ENCODE measurements around the gene MAPK13. TPM values are rescaled to one million over a fixed set of nuclear protein-coding genes. Genes with fewer than 3 reads are reported as not detected.

Gene MAPK13
- total RNA-seq, 1 donor from 2014 or later, result 0.32 TPM

DNA sequence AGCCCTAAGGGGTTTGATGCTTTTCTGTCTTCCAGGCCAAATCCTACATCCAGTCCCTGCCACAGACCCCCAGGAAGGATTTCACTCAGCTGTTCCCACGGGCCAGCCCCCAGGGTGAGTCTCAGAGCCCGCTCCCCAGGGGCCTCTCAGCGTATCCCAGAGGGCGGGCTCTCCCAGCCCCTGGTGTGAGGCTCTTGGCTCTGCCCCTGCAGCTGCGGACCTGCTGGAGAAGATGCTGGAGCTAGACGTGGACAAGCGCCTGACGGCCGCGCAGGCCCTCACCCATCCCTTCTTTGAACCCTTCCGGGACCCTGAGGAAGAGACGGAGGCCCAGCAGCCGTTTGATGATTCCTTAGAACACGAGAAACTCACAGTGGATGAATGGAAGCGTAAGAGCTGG lies 8.4 kb downstream of the MAPK13 start:
- DNase-seq, result no peak
- intact Hi-C loops (cut with DNase I), result no loop called here
- ATAC-seq (ENCODE audit: poor library complexity), result no peak

DNA sequence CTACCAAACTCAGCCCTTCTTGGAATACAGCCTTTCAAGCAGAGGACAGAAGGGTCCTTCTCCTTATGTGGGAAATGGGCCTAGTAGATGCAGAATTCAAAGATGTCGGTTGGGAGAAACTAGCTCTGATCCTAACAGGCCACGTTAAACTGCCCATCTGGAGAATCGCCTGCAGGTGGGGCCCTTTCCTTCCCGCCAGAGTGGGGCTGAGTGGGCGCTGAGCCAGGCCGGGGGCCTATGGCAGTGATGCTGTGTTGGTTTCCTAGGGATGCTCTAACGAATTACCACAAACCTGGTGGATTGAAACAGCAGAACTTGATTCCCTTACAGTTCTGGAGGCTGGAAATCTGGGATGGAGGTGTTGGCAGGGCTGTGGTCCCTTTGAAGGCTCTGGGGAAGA lies 9.1 kb downstream of the MAPK13 start:
- no peak for DNase-seq
- intact Hi-C loops (cut with DNase I), result no loop called here
- ATAC-seq (ENCODE audit: poor library complexity), result no peak

DNA sequence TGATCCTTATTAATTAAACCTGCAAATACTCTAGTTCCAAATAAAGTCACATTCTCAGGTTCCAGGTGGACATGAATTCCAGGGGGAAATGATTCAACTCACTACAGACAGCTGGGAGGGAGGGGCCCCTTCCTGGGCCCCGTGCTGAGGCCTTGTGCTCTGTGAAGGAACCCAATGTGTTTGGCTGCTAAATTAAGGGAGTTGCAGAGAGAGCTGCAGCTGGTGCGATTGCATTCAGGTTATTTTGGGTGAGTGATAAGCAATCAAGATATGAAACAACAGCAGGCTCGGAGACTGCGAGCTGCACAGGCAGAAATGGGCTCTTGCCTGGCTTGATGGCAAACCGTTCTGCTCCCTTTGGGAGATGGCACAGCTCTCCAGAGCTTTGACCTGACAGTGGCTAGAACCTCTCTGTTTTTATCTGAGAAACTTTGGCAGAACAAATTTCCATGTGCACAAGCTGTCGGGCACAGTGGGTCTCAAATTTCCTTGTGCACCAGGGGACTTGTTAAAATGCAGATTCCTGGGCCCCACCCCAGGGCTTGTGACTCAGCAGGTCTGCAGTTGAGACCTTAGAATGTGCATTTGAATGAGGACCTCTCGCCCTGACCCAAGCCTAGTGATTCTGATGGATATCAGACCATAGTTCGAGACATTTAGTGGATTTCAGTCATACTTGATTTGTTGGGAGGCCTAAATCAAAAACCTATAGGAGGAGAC lies 9.8 kb downstream of the MAPK13 start:
- DNase-seq (no peak), ATAC-seq (ENCODE audit: poor library complexity) (no peak)
- intact Hi-C loops (cut with DNase I), result no loop called here

DNA sequence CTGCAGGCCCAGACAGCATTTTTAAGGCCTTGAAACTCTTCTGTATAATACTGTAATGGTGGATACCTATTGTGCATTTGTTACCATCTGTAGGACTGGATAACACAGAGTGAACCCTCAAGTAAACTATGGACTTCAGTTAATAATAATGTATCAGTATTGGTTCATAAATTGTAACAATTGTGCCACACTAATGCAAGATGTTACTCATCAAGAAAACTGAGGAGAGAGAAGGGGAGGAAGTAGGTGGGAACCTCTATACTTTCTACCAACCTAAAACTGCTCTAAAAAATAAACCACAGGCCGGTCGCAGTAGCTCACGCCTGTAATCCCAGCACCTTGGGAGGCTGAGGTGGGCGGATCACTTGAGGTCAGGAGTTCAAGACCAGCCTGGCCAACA lies 10.8 kb downstream of the MAPK13 start:
- ATAC-seq (ENCODE audit: poor library complexity) (no peak), DNase-seq (no peak)
- intact Hi-C loops (cut with DNase I), result no loop called here

DNA sequence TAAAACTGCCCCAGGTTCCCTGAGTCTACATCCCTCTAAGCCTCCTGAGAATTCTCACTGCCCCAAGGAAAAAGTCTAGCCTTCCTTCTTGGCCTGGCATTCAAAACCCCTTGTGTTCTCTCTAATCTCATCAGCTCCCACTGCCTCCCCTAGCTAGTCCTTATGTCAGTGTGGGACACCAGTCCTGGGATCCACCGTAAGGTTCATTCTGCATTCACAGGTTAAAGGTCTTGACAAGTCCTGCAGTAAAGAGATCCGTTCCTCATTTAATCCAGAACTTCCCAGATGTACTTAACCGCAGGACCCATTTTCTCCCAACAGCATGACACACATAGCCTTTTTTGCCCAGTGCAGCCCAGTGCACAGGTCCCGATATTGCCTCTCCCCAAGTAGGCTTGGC lies 11.6 kb downstream of the MAPK13 start:
- ATAC-seq (ENCODE audit: poor library complexity) (no peak), DNase-seq (no peak)
- intact Hi-C loops (cut with DNase I), result no loop called here

DNA sequence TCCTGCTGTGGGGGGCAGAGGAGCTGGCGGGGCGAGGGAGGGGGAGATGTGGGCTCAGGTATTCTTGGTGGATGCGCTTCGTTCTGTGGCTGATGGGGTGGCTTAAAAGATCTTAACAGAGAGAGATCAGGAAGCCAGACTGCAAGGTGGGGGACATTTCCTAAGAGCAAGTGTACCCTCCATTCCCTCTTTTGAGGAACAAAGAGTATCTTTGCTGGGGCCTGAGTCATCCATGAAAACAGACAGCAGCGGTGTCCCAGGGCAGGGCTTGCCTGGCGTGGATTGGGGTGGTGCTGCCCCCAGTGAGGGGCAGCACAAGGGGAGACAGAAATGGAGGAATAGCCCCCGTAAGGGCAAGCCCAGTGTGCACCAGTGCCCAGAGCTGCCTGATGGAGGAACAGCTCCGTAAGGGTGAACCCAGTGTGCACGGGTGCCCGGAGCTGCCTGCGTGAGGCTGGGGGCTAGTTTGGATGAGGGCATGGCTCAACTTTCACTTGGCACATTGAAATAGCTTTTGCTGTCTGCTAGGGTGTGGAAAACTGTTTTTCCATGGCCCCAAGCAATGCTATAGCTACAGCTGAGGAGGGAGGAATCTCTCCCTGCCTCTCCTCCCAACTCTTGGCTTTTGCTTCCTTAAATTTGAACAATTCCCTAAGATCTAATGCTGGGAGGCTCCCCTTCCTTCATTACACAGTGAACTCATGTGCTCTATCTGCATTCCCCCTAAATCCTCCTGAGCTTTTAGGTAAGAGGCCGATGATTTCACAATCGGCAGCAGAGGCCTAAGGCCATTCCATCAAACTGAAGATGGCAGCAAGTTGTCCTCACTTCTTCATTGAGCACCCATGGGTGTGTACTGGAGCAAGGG lies 12.9 kb downstream of the MAPK13 start:
- intact Hi-C loops (cut with DNase I), result no loop called here
- DNase-seq (no peak), ATAC-seq (ENCODE audit: poor library complexity) (no peak)

DNA sequence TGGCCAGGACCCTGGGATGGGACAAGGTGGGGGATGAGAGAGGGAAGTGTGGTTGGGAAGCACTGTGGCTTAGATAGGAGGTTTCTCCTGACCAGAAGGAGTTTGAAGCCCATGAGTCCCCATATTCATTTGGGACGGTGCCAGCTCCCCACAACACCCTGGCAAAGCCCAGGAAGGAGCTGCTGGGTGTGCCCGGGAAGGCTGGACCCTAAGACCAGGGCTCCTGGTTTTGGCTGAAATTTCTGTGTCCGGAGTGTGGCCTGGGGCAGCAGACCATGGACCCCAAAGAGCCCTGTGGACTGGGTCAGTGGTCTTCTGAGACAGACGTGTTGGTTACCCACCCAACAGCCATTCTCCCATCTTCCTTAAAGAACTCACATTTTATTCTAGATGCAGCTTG lies 15.2 kb downstream of the MAPK13 start:
- intact Hi-C loops (cut with DNase I), result no loop called here
- DNase-seq (no peak), ATAC-seq (ENCODE audit: poor library complexity) (no peak)

DNA sequence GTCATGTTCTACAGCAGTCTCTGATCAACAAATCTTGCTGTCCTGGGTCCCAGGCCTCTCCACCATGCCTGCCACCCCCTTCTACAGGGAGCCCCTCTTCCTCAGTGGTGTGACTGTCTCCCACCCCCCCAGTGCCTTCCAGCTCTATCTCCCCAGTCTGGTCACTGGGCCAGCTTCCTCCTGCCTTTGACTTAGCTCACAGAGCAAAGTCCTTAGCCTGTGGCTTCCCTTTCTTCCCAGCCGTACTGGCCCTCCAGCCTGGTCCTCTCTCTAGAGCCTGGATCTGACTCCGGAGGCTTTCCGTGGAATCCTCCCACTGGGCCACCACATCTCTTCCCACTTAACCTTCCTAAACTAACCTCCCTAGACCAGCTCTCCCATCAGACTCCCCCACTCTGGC lies 17.0 kb downstream of the MAPK13 start:
- ATAC-seq (ENCODE audit: poor library complexity) (no peak), DNase-seq (no peak)
- intact Hi-C loops (cut with DNase I), result no loop called here

DNA sequence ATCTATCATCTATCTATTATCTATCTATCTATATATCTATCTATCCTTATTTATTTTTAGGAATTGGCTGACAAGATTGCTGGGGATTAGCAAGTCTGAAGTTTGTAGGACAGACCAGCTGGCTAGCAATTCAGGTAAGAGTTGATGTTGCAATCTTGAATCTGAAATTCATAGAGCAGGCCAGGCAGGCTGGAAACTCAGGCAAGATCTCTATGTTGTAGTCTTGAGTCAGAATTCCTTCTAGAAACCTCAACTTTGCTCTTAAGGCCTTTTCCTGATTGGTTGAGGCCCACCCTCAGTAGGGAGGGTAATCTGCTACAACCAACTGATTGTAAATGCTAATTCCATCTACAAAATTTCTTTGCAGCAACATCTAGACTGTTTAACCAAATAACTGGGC lies 19.2 kb downstream of the MAPK13 start:
- no peak for ATAC-seq (ENCODE audit: poor library complexity)
- DNase-seq, result no peak
- intact Hi-C loops (cut with DNase I), result no loop called here

DNA sequence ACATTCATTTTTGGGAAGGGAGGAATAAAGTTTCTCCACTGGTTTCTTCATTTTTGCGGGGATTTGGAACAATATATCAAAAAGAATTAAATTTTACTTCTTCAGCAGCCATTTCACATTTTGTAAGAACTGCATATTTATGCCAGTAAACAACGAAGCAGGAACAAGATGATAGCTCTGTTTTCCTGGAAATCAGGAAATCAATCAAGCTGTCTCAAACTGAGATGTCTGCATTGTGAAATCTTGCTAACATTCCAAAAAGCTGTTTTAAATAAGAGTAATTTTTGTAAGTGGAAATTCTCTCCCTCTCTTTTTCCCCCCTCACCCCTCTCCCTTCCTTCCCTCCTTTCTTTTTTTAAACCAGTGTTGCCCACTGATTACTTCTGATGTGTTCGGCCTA lies 20.0 kb downstream of the MAPK13 start:
- DNase-seq (no peak), ATAC-seq (ENCODE audit: poor library complexity) (no peak)
- intact Hi-C loops (cut with DNase I), result no loop called here

DNA sequence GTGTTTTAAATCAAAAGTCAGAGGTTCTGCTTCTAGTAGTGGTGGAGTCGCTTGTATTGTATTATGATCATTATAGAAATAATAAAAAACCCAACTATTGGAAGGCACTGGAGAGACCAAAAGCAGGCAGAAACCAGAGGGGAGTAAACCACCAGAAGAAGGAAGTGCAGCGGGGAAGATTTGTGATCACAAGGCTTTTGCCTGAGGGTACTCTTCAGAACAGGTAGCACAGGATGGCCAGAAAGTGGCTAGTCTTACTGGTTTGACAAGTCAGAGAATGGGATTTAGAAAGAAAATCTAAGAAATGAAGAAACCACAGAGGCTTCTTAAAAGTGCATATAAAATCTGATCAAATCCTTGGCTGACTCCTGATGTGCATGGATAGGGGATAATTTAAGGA lies 24.0 kb downstream of the MAPK13 start:
- intact Hi-C loops (cut with DNase I), result no loop called here
- ATAC-seq (ENCODE audit: poor library complexity), result no peak

DNA sequence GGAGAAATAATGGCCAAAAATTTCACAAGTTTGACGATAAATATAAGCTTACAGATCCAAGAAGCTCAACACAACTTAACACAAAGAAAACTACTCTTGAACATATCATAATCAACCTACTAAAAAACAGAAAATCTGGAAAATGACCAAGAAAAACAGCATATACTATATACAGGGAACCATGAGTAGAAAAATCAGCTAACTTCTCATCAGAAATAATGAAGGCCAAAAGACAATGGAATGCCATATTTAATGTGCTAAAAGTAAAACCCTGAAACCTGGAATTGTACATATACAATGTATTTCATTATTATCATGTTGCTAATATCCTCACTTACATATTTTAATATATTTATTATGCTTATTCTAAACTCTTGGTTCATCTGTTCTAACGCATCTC lies 25.3 kb downstream of the MAPK13 start:
- intact Hi-C loops (cut with DNase I), result no loop called here
- ATAC-seq (ENCODE audit: poor library complexity) (no peak), DNase-seq (no peak)

More for the DNA sequence above, 24.0 kb downstream of the MAPK13 start:
- no peak for DNase-seq

DNA sequence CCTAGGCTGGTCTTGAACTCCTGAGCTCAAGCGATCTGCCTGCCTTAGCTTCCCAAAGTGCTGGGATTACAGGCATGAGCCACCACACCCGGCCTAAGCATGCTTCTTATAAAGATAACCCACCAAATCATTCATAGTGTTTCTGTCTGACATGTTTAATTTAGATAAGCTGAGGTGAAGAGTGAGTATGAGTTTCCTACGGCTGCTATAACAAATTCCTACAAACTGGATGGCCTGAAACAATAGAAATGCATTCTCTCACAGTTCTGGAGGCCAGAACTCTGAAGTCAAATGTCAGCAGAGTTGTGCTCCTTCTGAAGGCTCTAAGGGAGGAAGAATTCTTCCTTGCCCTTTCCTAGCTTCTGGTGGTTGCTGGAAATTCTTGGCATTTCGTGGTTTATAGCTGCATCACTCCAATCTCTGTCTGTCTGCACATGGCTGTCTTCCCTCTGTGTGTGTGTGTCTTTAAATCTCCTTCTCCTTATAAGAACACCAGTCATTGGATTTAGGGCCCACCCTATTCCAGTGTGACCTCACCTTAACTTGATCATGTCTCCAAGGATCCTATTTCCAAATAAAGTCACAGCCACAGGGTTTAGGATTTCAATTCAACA lies 29.9 kb downstream of the MAPK13 start:
- DNase-seq, result no peak
- intact Hi-C loops (cut with DNase I), result no loop called here
- no peak for ATAC-seq (ENCODE audit: poor library complexity)

DNA sequence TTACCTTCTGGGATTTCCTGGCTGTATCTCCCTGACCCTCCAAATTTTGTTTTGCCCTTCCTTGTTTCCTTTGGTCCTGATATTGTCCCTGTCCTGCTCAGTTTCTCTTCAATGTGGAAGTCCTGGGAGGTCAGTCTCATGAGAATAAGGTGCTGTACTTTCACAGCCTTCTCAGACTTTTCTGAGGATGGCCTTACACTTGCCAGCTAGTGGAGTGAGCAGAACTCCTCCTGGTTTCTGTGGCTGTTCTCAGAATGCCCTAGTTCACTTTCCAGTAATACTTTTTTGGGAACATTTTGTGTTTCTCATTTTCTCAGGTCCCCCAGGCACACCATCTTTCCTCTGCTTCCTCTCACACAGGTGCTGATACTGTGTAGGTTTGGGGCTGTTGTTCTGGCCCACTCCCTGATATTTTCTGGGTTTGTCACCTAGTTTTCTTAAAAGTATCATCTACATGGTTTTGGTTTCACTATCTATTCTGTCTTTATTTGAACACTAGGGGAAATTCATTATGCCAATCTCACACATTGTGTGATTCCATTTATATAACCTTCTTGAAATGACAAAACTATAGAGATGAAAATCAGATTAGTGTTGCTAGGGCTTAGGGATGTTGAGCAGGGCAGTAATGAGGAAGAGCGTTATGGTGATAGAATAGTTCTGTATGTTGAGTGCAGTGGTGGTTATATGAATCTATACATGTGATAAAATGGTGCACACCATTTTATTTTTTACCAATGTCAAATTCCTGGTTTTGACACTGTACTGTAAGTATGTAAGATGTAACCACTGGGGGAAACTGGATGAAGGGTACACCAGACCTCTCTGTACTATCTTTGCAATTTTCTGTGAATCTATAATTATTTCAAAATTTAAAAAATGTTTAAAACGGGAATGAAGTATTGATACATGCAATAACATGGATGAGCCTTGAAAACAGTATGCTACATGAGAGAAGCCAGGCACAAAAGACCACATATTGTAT lies 39.0 kb downstream of the MAPK13 start:
- DNase-seq (no peak), ATAC-seq (ENCODE audit: poor library complexity) (no peak)
- intact Hi-C loops (cut with DNase I), result no loop called here

DNA sequence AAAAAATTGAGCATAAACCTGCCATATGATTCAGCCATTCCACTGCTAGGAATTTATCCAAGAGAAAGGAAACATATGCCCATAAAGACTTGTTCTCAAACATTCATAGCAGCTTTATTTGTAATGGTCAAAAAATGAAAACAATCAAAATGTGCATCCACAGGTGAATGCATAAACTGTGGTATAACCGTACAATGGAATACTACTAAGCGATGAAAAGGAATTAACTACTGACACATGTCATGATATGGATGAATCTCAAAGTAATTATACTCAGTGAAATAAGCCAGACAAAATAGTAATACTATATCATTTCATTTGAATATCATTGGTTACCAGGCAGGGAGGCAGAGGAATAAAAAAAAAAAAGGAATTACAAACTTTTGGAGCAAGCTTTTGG lies 40.4 kb downstream of the MAPK13 start:
- intact Hi-C loops (cut with DNase I), result no loop called here
- no peak for ATAC-seq (ENCODE audit: poor library complexity)
- no peak for DNase-seq

DNA sequence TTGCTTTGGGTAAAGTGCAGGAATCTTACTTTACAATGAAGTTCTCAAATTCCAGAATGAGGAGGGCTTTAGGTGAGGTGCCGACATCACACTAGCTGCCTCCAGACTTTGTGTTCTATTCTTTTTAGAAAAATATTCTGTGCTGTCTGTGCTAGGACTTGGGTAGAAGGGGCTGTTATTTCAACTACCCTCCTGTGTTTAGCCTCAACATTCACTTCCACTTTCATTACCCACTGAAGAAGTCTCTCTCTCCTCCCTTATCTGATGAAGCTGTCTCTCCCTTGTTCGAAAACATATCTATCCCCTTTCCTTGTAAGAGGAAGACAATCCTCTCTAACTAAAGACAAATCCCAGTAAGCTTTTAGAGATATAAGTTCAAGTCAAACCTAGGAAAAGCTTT lies 41.3 kb downstream of the MAPK13 start:
- intact Hi-C loops (cut with DNase I), result no loop called here
- ATAC-seq (ENCODE audit: poor library complexity) (no peak), DNase-seq (no peak)

DNA sequence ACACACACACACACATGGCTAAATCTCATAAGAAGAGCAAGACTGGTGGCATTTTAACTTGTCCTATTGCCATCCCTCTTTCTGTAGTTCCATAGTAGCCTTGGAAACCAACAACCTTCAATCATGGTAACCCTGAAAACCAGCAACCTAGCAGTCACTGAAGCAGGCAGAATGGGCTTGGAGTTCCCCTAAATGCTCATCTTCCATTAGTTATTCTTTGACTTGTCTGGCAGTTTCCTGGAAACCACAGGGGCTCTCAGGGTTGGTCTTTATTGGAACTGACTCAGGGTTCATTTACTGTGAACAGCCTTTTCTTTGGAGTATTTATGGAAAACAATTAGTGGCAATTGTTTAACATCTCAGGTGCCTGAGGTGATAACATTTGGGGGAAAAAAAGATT lies 46.9 kb downstream of the MAPK13 start:
- intact Hi-C loops (cut with DNase I), result no loop called here
- ATAC-seq (ENCODE audit: poor library complexity), result no peak
- DNase-seq, result no peak

DNA sequence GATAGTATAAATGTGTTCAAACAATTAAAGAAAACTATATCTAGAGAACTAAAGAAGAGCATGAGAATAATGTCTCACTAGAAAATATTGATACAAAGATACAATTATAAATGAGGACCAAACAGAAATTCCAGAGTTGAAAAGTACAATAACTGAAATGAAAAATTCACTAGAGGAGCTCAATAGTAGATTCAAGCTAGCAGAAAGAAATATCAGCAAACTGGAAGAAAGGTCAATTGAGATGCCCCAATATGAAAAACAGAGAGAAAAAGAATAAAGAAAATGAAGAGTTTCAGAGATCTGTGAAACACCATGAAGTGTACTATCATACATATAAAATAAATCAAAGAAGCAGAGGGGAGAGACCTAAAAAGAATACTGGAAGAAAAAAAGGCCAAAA lies 48.2 kb downstream of the MAPK13 start:
- no peak for ATAC-seq (ENCODE audit: poor library complexity)
- intact Hi-C loops (cut with DNase I), result no loop called here

DNA sequence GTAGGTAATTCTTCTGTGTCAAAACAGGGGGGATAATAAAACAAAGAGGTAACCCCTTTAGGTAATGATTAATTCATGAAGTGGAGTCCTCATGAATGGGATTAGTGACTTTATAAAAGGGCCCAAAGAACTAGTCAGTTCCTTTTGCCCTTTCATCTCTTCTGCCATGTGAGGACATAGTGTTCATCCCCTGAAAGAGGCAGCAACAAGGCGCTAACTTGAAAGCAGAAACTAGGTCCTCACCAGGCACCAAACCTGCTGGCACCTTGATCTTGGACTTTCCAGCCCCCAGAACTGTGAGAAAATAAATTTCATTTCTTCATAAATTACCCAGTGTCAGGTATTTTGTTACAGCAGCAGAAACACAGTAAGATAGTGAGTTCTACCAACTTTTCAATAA lies 49.8 kb downstream of the MAPK13 start:
- intact Hi-C loops (cut with DNase I), result no loop called here
- DNase-seq (no peak), ATAC-seq (ENCODE audit: poor library complexity) (no peak)

More for the DNA sequence above, 48.2 kb downstream of the MAPK13 start:
- DNase-seq, result no peak
